Stimulated activated CD4-positive, alpha-beta T cell treated with anti-CD3 and anti-CD28 coated beads, Interleukin-4, amount 100 ng/mL, for 1 hour (primary cell): ENCODE measurements around the gene MBD1.
"Not testable (repeated sequence)": the region's sequence is repeated elsewhere in the genome, so short reads cannot be mapped to it uniquely, and the experiment has no call there.

Experiments
- DNase-seq: peaks from one replicate; pipeline ENCODE4 v3.0.0-alpha.2; 2020

The MBD1 gene

DNA sequence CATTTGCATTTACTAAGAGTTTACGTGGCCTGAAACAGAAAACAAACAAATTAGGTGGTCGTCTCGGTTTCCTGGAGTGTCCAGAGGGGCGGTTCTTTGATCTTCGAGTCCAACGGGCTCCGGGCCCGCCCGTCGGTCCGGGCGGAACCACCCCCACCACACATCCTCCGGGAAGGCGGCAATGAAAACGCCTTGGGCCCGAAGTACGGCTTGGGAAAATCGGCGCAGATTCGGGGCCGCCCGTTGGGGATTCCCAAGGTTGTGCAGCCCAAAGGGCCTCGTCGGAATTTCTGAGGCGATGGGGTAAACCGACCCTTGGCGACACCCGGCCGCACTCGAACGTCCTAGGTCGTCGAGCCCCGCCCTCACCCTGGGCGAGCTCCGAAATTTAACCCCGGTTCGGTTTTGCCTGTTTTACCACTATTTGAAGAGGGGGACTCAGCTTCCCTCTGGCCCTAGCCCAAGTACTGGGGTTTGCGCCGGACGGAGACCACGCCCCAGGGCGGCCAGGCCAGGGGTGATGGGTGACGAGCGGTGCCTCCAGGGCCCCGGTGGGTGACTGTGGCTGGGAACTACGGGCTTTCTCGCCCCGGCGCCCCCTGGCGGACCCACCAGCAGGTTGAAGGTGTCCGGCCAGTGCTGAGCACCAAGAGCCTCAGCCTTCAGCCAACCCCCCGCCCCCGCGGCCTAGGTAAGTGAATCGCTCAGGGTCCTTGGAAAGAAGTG is 13.1 kb downstream of the MBD1 start:
- peak; percentile 81 for DNase-seq

DNA sequence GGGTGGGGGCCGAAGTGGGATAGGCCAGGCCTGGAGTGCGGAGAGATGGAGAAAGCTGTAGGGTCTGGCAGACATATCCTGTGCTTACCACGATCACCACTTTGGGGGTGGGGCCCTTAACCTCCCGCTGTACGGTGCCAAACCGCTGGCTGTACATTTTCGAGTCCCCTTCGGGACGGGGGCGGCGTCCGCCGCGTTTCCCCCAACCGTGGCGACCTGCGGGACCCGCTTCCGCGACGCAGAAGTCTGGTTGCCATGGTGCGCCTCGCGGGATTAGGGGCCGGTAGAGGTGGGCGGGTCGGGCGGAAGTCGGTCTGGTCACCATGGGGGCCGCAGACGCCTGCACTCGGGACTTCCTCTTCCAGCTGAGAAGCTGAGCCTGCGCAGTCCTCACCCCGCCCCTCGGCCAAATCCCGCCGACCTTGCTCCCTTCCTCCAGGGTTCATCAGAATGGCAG is 15.0 kb downstream of the MBD1 start, which contains the start of gene CFAP53:
Gene CFAP53, minus strand, starts transcription at position 248 of the 457 bp plus-strand sequence. Its CDS starts 91 bp downstream, at position 157.
- peak; percentile 81 for DNase-seq

DNA sequence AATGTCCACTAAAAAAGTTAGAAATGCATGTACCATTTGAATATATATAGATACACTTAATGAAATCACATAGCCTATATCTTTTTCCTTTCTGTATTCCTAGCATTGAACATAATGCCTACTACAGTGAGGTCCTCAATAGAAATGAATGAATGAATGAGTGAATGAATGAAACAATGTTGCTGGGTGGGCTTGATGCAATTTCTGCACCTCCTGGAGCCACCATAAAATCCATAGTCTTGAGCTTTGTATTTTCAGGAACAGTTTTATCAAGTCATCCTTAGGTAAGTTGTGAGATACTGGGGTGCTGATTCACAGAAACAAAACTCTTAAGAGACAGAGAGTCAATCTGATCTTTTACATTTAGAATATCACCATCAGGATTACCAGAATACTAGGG is 18.3 kb downstream of the MBD1 start:
- DNase-seq = no peak

DNA sequence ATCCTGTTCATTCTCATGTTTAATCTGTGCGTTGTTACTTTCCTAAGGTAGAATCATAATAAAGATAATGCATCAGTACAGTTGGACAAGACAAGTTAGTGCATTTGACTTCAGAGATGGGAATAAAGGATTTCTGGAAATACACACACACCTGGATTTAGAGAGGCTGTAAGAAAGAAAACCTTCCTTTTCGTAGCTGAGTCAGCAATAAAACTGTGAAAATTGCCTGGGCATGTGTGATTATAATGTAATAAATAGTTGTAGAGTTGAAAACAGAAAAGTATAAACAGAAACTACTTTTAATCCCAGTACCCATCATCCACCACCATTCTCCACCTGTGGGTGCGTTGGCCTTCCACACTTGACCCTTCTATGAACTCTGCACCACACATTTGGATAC is 30.4 kb downstream of the MBD1 start:
- no peak for DNase-seq

DNA sequence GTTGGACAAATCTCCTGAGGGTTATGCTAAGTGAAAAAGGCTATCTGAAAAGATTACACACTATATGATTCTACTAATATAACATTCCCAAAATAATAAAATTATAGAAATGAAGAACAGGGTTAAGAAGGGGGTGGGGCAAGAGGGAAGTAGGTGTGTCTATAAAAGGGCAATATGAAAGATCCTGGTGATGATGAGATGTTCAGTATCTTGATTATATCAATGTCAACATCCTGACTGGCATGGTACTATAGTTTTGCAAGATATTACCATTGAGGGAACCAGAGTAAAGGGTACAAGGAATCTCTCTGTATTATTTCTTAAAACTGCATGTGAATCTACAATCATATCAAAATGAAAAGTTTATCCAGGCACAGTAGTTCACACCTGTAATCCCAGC is 31.7 kb downstream of the MBD1 start:
- DNase-seq = no peak

DNA sequence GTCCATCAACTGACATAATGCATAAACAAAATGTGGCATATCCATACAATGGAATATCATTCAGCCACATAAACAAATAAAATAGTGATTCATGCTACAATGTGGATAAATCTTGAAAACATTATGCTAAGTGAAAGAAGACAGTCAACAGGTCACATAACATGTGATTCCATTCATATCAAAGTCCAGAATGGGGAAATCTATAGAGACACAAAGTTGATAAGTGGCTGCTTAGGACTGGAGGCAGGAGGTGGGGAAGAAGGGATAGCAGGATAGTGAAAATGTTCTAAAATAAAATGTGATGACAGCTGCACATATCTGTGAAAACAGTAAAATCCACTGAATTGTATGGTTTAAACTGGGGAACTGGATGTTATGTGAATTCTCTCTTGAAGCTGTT is 33.8 kb downstream of the MBD1 start:
- DNase-seq = no peak

DNA sequence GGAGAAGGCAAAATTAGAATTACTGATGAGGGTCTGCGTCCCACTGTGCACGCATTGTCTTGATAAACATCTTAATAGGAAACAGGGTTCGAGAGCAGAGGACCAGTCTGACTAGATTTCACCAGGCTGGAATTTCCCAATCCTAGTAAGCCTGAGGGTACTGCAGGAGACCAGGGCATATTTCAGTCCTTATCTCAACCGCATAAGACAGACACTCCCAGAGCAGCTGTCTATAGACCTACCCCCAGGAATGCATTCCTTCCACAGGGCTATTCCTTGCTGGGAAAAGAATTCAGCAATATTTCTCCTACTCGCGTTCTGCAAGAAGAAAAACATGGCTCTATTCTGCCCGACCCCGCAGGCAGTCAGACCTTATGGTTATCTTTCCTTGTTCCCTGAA is 39.6 kb downstream of the MBD1 start:
- DNase-seq = not testable (repeated sequence)

DNA sequence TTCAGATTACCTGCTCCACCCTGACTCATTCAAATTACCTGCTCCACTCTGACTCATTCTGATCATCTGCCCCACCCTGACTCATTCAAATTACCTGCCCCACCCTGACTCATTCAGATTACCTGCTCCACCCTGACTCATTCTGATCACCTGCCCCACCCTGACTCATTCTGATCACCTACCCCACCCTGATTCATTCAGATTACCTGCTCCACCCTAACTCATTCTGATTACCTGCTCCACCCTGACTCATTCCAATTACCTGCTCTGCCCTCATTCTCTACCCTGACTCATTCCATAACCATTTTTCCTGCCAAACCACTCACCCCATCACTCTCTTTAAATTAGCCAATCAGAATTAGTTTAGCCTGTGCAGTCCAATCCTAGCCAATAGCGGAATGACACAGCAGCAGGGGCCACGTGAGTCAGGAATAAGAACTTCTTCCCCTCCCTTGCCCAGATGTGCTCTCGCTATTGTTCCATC is 41.2 kb downstream of the MBD1 start:
- no peak for DNase-seq

DNA sequence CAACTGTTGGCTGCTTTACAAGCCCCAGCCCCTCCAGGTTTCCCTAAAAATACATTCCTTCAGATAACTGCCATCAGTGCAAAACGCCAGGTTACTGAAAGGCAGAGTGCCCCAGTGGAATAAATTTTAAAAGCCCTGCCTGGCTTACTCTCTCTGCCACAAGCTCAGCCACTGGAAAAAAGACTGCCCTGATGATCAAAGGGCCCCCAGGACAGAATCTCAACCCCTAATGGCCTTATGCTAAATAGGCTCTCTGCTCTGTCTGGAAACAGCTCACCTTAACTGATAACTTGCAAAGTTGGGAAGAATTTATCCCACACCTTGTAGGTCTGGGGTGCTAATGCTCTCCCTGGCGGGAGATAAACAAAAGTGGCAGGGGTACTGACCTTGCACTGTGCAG is 48.9 kb downstream of the MBD1 start:
- DNase-seq = no peak

DNA sequence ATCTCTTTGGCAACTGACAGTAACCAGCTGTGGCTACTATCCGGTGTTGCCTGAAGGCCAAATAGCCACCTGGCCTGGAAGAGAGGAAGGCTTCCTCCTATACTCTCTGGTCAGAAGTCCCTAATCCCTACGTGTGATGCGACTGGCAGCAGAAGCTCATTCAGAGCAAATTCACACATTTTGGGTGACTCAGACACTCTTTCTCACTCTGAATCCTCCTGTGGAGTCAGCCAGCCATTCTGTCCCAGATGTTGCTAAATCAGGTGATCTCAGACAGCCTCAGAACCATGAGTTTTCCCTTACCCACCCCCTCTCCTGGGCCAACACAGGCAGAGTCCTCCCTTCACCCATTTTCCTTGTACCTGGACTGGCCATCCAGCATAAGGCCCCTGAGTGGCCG is 49.7 kb downstream of the MBD1 start:
- DNase-seq = no peak

DNA sequence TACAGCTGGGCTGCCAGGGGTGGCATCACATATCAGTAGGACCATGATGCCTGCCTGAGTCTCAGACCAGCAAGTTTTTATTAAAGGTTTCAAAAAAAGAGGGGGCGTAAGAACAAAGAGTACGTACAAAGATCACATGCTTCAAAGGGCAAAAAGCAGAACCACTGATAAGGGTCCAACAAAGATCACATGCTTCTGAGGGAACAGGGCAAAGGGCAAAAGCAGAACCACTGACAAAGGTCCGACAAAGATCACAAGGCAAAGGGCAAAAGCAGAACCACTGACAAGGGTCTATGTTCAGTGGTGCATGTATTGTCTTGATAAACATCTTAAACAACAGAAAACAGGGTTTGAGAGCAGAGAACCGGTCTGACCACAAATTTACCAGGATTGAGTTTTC is 61.1 kb downstream of the MBD1 start:
- not testable (repeated sequence) for DNase-seq
